Ishikawa (cell line): ENCODE data around the gene TLE3.
A peak's percentile ranks its signal among the peaks of the same experiment; 100 is the strongest.

Experiments used
- CEBPB ChIP-seq: IDR thresholded peaks from 2 replicates; pipeline ENCODE4 v1.6.1; 2012
- CREB1 ChIP-seq: IDR thresholded peaks from 2 replicates; pipeline ENCODE4 v1.6.1; 2012; ENCODE audit warnings: low read depth
- EGR1 ChIP-seq: IDR thresholded peaks from 2 replicates; pipeline ENCODE4 v1.6.1; 2012
- EP300 ChIP-seq: IDR thresholded peaks from 2 replicates; pipeline ENCODE4 v1.6.1; 2012; ENCODE audit warnings: borderline replicate concordance
- FOXM1 ChIP-seq: IDR thresholded peaks from 2 replicates; pipeline ENCODE4 v1.6.1; 2012; ENCODE audit warnings: low read depth, borderline replicate concordance
- MAX ChIP-seq: IDR thresholded peaks from 2 replicates; pipeline ENCODE4 v1.6.1; 2012
- NFIC ChIP-seq: IDR thresholded peaks from 2 replicates; pipeline ENCODE4 v1.6.1; 2012
- RAD21 ChIP-seq: IDR thresholded peaks from 2 replicates; pipeline ENCODE4 v1.6.1; 2012; ENCODE audit warnings: low read depth
- REST ChIP-seq: IDR thresholded peaks from 2 replicates; pipeline ENCODE4 v1.6.1; 2012; ENCODE audit warnings: low read depth, mild to moderate bottlenecking
- TAF1 ChIP-seq: IDR thresholded peaks from 2 replicates; pipeline ENCODE4 v1.6.1; 2012; ENCODE audit warnings: low read depth, mild to moderate bottlenecking
- TCF12 ChIP-seq: IDR thresholded peaks from 2 replicates; pipeline ENCODE4 v1.6.1; 2012; ENCODE audit warnings: low read depth
- TEAD4 ChIP-seq: IDR thresholded peaks from 2 replicates; pipeline ENCODE4 v1.6.1; 2012
- YY1 ChIP-seq: IDR thresholded peaks from 2 replicates; pipeline ENCODE4 v1.6.1; 2012; ENCODE audit warnings: low read depth
- ZBTB7A ChIP-seq: IDR thresholded peaks from 2 replicates; pipeline ENCODE4 v1.6.1; 2012; ENCODE audit warnings: low read depth
- TF ChIP-seq, protein P1 (sequence below): IDR thresholded peaks from 2 replicates; pipeline ENCODE4 v1.6.1; 2012

The TLE3 gene

DNA sequence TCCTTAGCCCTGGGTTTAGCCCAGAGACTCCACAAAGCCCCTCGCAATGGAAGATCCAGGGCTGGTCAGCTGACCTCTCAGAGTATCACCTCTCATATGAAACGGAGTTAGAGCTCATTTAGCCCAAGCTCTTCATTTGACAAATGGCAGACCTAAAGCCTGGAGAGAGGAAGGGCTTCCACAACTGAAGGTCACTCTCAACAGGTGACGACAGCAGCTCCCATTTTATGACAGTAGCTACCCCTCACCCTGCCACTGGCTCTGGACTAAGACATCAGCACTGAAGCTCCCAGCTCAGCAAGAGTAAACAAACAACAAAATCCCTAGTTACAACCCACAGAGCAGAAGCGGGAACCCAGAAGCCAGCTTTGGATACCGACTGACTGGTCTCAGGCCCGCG is 33.7 kb downstream of the TLE3 start:
- TF ChIP-seq, protein P1, sequence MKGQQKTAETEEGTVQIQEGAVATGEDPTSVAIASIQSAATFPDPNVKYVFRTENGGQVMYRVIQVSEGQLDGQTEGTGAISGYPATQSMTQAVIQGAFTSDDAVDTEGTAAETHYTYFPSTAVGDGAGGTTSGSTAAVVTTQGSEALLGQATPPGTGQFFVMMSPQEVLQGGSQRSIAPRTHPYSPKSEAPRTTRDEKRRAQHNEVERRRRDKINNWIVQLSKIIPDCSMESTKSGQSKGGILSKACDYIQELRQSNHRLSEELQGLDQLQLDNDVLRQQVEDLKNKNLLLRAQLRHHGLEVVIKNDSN = no peak
- TF ChIP-seq CEBPB (no peak), CREB1 (no peak), NFIC (no peak), TEAD4 (no peak), ZBTB7A (no peak), EGR1 (no peak), FOXM1 (no peak), YY1 (no peak), MAX (no peak), TCF12 (no peak), EP300 (no peak), RAD21 (no peak), TAF1 (no peak), REST (no peak)

DNA sequence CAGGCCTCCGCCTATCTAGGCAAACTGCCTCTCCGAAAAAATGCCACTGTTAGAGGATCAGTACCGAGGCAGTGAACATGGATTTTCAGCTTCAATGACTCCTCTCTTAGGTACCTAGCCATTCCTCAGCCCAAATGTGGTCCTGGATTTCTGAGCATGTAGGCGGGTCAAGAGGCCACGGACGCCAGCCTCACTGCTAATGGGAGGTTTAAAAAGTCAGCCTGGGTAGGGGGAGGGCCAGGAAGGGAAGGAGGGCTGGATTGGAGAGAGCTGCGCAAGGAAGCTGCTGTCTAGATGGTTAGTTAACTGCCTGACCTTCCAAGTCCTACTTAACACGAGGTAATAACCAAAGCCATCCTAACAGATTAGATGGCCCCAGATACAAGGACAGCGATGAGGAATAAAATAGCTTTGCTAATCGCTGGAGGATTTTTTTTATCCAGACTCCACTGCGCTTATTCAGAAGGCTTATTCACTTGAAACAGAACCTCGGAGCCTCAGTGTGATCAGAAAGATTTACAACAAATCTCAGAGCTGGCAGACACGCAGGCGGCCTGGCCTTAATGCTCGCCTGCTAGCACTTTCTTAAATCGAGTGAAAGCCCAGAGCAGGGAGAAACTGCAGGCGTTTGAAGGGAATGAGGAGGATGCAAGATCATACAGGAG is 34.3 kb downstream of the TLE3 start:
- TF ChIP-seq CREB1 = no peak
- TF ChIP-seq CEBPB = no peak
- no peak for TF ChIP-seq EP300
- no peak for TF ChIP-seq MAX
- no peak for TF ChIP-seq ZBTB7A
- TF ChIP-seq, protein P1 = no peak
- no peak for TF ChIP-seq NFIC
- no peak for TF ChIP-seq FOXM1
- no peak for TF ChIP-seq TCF12

GRCh38 chr15:70062321-70062956 is 35.3 kb downstream of the TLE3 start:
- no peak; the same call in 1 of the 2 replicates for TF ChIP-seq CREB1
- peak; percentile 28; the same call in 1 of the 2 replicates for TF ChIP-seq RAD21
- TF ChIP-seq EGR1 = no peak
- no peak for TF ChIP-seq FOXM1
- TF ChIP-seq NFIC = peak; percentile 98
- TF ChIP-seq ZBTB7A = peak; percentile 89
- peak; percentile 67; the same call in 1 of the 2 replicates for TF ChIP-seq EP300
- peak; percentile 82 for TF ChIP-seq TEAD4
- TF ChIP-seq, protein P1 = no peak
- TF ChIP-seq CEBPB = peak; percentile 9; the same call in 1 of the 2 replicates
- TF ChIP-seq MAX = no peak
- TF ChIP-seq TAF1 = 0 out of 2 replicates have a peak, but pooled peaks have one; percentile 22
- TF ChIP-seq REST = no peak
- TF ChIP-seq YY1 = no peak
- TF ChIP-seq TCF12 = peak; percentile 79

- TF ChIP-seq, protein P1 = no peak
- no peak for TF ChIP-seq NFIC
- no peak for TF ChIP-seq YY1
- TF ChIP-seq TCF12 = no peak
- no peak for TF ChIP-seq FOXM1
- TF ChIP-seq EP300 = no peak
- TF ChIP-seq TAF1 = no peak
- no peak for TF ChIP-seq CEBPB
- TF ChIP-seq ZBTB7A = no peak
- TF ChIP-seq REST = no peak
- no peak for TF ChIP-seq RAD21
Observed at GRCh38 chr15:70061696-70062270, 35.9 kb downstream of the TLE3 start.
